Measurements from ENCODE around the gene RPL7L1.

Gene RPL7L1

GRCh38 chr6:42851599-42851998 is 27.8 kb upstream of the RPL7L1 start:
- FAIRE-seq = no peak
- no peak for TF ChIP-seq CTCF (IDR thresholded peaks at IDR 0.05; ENCODE audit: insufficient read depth, missing control alignments)
- no peak for DNase-seq (ENCODE audit: insufficient read length, low spot score)

- DNase-seq (ENCODE audit: insufficient read length, low spot score) (no peak), FAIRE-seq (no peak)
- TF ChIP-seq CTCF (IDR thresholded peaks at IDR 0.05; ENCODE audit: insufficient read depth, missing control alignments) = no peak
These were observed 19.4 kb upstream of the RPL7L1 start for GRCh38 chr6:42860036-42860435.

- no peak for TF ChIP-seq CTCF (IDR thresholded peaks at IDR 0.05; ENCODE audit: insufficient read depth, missing control alignments)
- no peak for FAIRE-seq
- peak; percentile 60 for DNase-seq (ENCODE audit: insufficient read length, low spot score)
These were observed 18.9 kb upstream of the RPL7L1 start for GRCh38 chr6:42860481-42860880.

- DNase-seq (ENCODE audit: insufficient read length, low spot score) (no peak), FAIRE-seq (no peak)
- TF ChIP-seq CTCF (IDR thresholded peaks at IDR 0.05; ENCODE audit: insufficient read depth, missing control alignments) = no peak
These were observed 14.8 kb upstream of the RPL7L1 start for GRCh38 chr6:42864602-42865001.

- DNase-seq (ENCODE audit: insufficient read length, low spot score) (no peak), FAIRE-seq (no peak)
- TF ChIP-seq CTCF (IDR thresholded peaks at IDR 0.05; ENCODE audit: insufficient read depth, missing control alignments) = no peak
These were observed 9.1 kb upstream of the RPL7L1 start for GRCh38 chr6:42870145-42870936.

GRCh38 chr6:42871711-42872110 is 7.7 kb upstream of the RPL7L1 start:
- DNase-seq (ENCODE audit: insufficient read length, low spot score) (no peak), FAIRE-seq (no peak)
- no peak for TF ChIP-seq CTCF (IDR thresholded peaks at IDR 0.05; ENCODE audit: insufficient read depth, missing control alignments)

- no peak for TF ChIP-seq CTCF (IDR thresholded peaks at IDR 0.05; ENCODE audit: insufficient read depth, missing control alignments)
- FAIRE-seq = no peak
- peak; percentile 49 for DNase-seq (ENCODE audit: insufficient read length, low spot score)
These were observed 6.1 kb upstream of the RPL7L1 start for GRCh38 chr6:42873313-42873712.
